GM12878 (cell line): ENCODE data around the gene AMY1A. TPM values are rescaled to one million over a fixed set of nuclear protein-coding genes. Genes with fewer than 3 reads are reported as not detected.
"Not testable (repeated sequence)": the region's sequence is repeated elsewhere in the genome, so short reads cannot be mapped to it uniquely, and the experiment has no call there.

ENCODE experiments used
- ATAC-seq: fragments of 200-7000 bp; cut with Tn5 transposase; 3 replicates; pipeline ENCODE4 v1.9.1; 2020; ENCODE audit warnings: mild to moderate bottlenecking, moderate library complexity
- BruUV-seq: library from RNA; stranded (reverse); fragments of 400-500 nt; replicated peaks from 2 replicates; lab custom pipeline; 2021; lab: Mats Ljungman, UMichigan
- CTCF ChIA-PET: fragments of 300-600 bp; sonication (Branson Sonifier 250); formaldehyde crosslinking; extraction: SDS; loops from one replicate; lab custom pipeline; 2021; ENCODE audit warnings: inconsistent platforms; lab: Yijun Ruan, JAX
- POLR2A ChIA-PET: fragments of 350-600 bp; formaldehyde crosslinking; extraction: SDS; loops from one replicate; lab custom pipeline; 2021; ENCODE audit warnings: inconsistent platforms; lab: Charles Lee
- RAD21 ChIA-PET: fragments of 300-600 bp; sonication (Branson Sonifier 250); formaldehyde crosslinking; loops from one replicate; lab custom pipeline; 2023; ENCODE audit warnings: antibody characterized with exemption; ENCODE audit not compliant: unreplicated experiment; lab: Charles Lee
- SMC1A ChIA-PET: fragments of 300-600 bp; sonication (Branson Sonifier 250); formaldehyde crosslinking; loops from one replicate; lab custom pipeline; 2023; ENCODE audit not compliant: unreplicated experiment, uncharacterized antibody; lab: Charles Lee
- DNase-seq: peaks from one replicate; pipeline ENCODE4 v3.0.0-alpha.2; 2011; ENCODE audit warnings: low read depth, low spot score
- FAIRE-seq: peaks from 3 replicates; lab custom pipeline; 2011; peaks lifted over from hg19 to GRCh38; lab: Jason Lieb, UNC
- H2AFZ ChIP-seq: 2 replicates; pipeline ENCODE4 v1.6.0; 2011; ENCODE audit warnings: low read depth, low read length, control low read depth; ENCODE audit not compliant: control insufficient read depth
- H3K27ac ChIP-seq: 2 replicates; pipeline ENCODE4 v1.5.1; 2011; ENCODE audit warnings: control low read depth; ENCODE audit not compliant: control insufficient read depth, insufficient read depth
- H3K27me3 ChIP-seq, 2 experiments: replicated peaks in 1 of 2; 2 replicates each; pipeline versions ENCODE4 v1.6.0 to v1.6.1; 2011; ENCODE audit warnings: low read length in 1 of 2; ENCODE audit not compliant: control insufficient read depth in 2 of 2, insufficient read depth in 2 of 2
- H3K36me3 ChIP-seq, 2 experiments: 2 replicates each; pipeline ENCODE4 v1.5.1; 2011; ENCODE audit warnings: low read length in 1 of 2; ENCODE audit not compliant: control insufficient read depth in 2 of 2, insufficient read depth in 2 of 2
- H3K4me1 ChIP-seq: 2 replicates; pipeline ENCODE4 v1.6.1; 2011; ENCODE audit warnings: mild to moderate bottlenecking, low read length, moderate library complexity, mixed read lengths; ENCODE audit not compliant: control insufficient read depth, insufficient read depth
- H3K4me2 ChIP-seq: 2 replicates; pipeline ENCODE4 v1.6.0; 2011; ENCODE audit warnings: control low read depth; ENCODE audit not compliant: control insufficient read depth, insufficient read depth
- H3K4me3 ChIP-seq: fragments of 200-600 bp; sonication (generic); 2 replicates; pipeline ENCODE4 v1.5.1; 2016
- H3K79me2 ChIP-seq: 2 replicates; pipeline ENCODE4 v1.6.0; 2011; ENCODE audit warnings: low read length; ENCODE audit not compliant: control insufficient read depth, insufficient read depth
- H3K9ac ChIP-seq: 2 replicates; pipeline ENCODE4 v1.8.0; 2011; ENCODE audit warnings: low read length, control low read depth, mixed read lengths; ENCODE audit not compliant: control insufficient read depth, insufficient read depth
- H3K9me3 ChIP-seq: replicated peaks from 3 replicates; pipeline ENCODE4 v1.5.1; 2011; ENCODE audit warnings: mild to moderate bottlenecking, low read length; ENCODE audit not compliant: control insufficient read depth, insufficient read depth
- H4K20me1 ChIP-seq: 2 replicates; pipeline ENCODE4 v1.6.0; 2011; ENCODE audit not compliant: control insufficient read depth, insufficient read depth
- WGBS: methylation state at CpG from one replicate; pipeline ENCODE4 v1.1.6; 2016; ENCODE audit warnings: low lambda C conversion rate; ENCODE audit not compliant: insufficient replicate concordance, insufficient coverage; ENCODE audit errors: missing lambda C conversion rate; 5-methylcytosine and 5-hydroxymethylcytosine counted together
- in situ Hi-C: fragments of 300-500 bp; cut with MboI; formaldehyde crosslinking; loops from 9 replicates; pipeline ENCODE4 v1.14.3; 2018; ENCODE audit warnings: mixed read lengths
- intact Hi-C: fragments of 100-400 bp; cut with micrococcal nuclease; formaldehyde crosslinking; loops from one replicate; pipeline ENCODE4 v1.14.2; 2022; ENCODE audit not compliant: unreplicated experiment
- polyA plus RNA-seq, 11 experiments: library from polyadenylated mRNA; depleted of rRNA in 4 of 11; unstranded in 6 of 11; stranded (reverse) in 5 of 11; fragments of >200 nt; fragmentation: Nextera tagmentation in 4 of 11; fragmentation: Illumina TruSeq in 1 of 11; extraction: Ambion mirVana in 4 of 11; extraction: Trizol in 1 of 11; gene quantifications; 1 replicate in 1 of 11; 2 replicates in 10 of 11; pipeline versions ENCODE4 v1.2.1 to v1.2.3, GENCODE V29; 2011 to 2016; ENCODE audit warnings: inconsistent platforms in 2 of 11, missing spikeins in 2 of 11, low read depth in 1 of 11
- total RNA-seq, 4 experiments: library from RNA; depleted of rRNA in 3 of 4; stranded (reverse); fragments of >200 nt in 3 of 4; fragmentation: Illumina TruSeq in 1 of 4; extraction: Trizol in 1 of 4; gene quantifications; 2 replicates each; pipeline versions ENCODE4 v1.2.1 to v1.2.3, GENCODE V29; 2013 to 2021

The AMY1A gene
- total and polyA plus RNA-seq, 10 of the 15 experiments (the other 5 are each of a cell fraction or from before 2014, with no cell fraction given): 0.08 TPM; not detected in 9

DNA sequence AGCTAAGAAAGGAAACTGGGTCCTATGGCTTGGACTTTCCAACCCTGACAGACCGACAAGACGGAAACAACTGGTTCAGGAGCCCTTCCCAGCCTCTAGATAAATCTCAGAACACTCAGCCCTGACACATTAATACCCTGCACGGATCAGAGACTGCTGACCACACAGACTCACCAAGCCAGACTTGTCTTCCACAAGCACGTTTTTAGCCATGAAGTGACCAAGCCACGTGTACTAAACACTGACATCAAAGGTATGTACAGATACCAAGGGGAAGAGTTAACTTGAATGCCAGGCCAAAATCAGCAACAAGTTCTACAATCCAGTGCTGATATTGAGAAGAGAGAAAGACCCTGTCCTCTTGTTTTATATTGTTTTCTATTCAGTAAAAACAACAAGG lies 40.5 kb downstream of the AMY1A start, which contains the start of gene AMY1B:
Gene AMY1B, minus strand, starts transcription at position 101 of the 400 bp plus-strand sequence. CDS start 571 bp downstream, outside the sequence.
- WGBS: no CpG with 5 or more reads among the region's 5 CpGs
- H3K9ac ChIP-seq, H3K4me1 ChIP-seq, H3K27ac ChIP-seq, FAIRE-seq, H3K9me3 ChIP-seq, DNase-seq, H3K79me2 ChIP-seq, CTCF ChIA-PET, intact Hi-C loops, H3K27me3 ChIP-seq, H3K36me3 ChIP-seq, RAD21 ChIA-PET, H2AFZ ChIP-seq, in situ Hi-C loops, SMC1A ChIA-PET, ATAC-seq, H4K20me1 ChIP-seq, BruUV-seq, H3K4me2 ChIP-seq, POLR2A ChIA-PET, H3K4me3 ChIP-seq: not testable (repeated sequence)

- CTCF ChIA-PET: not testable (repeated sequence)
These were observed 41.9 kb downstream of the AMY1A start for GRCh38 chr1:103697430-103697829.

GRCh38 chr1:103700669-103701068 lies 45.1 kb downstream of the AMY1A start:
- intact Hi-C loops, H3K79me2 ChIP-seq, H3K27ac ChIP-seq, H3K4me2 ChIP-seq, RAD21 ChIA-PET, in situ Hi-C loops, CTCF ChIA-PET, H3K4me1 ChIP-seq, H3K27me3 ChIP-seq, FAIRE-seq, ATAC-seq, H3K9ac ChIP-seq, SMC1A ChIA-PET, DNase-seq, H3K4me3 ChIP-seq, H4K20me1 ChIP-seq, BruUV-seq, H3K36me3 ChIP-seq, POLR2A ChIA-PET, H2AFZ ChIP-seq, H3K9me3 ChIP-seq: not testable (repeated sequence)
- no CpG with 5 or more reads among the region's 4 CpGs for WGBS

More at GRCh38 chr1:103697430-103697829, 41.9 kb downstream of the AMY1A start:
- H3K4me2 ChIP-seq, H3K9me3 ChIP-seq, BruUV-seq, RAD21 ChIA-PET, intact Hi-C loops, H3K27me3 ChIP-seq, FAIRE-seq, SMC1A ChIA-PET, H3K36me3 ChIP-seq, H3K4me1 ChIP-seq, H4K20me1 ChIP-seq, in situ Hi-C loops, H2AFZ ChIP-seq, DNase-seq, ATAC-seq, H3K4me3 ChIP-seq, H3K9ac ChIP-seq, H3K27ac ChIP-seq, POLR2A ChIA-PET, H3K79me2 ChIP-seq: not testable (repeated sequence)
- WGBS: no CpG with 5 or more reads among the region's 6 CpGs

- FAIRE-seq, H3K4me2 ChIP-seq, H3K4me1 ChIP-seq, H4K20me1 ChIP-seq, ATAC-seq, H3K9me3 ChIP-seq, H2AFZ ChIP-seq, H3K27ac ChIP-seq, H3K9ac ChIP-seq, POLR2A ChIA-PET, H3K27me3 ChIP-seq, in situ Hi-C loops, H3K36me3 ChIP-seq, BruUV-seq, H3K79me2 ChIP-seq, DNase-seq, intact Hi-C loops, RAD21 ChIA-PET, CTCF ChIA-PET, H3K4me3 ChIP-seq, SMC1A ChIA-PET: not testable (repeated sequence)
- WGBS: no CpG with 5 or more reads among the region's 4 CpGs
These were observed 45.7 kb downstream of the AMY1A start for GRCh38 chr1:103701256-103701655.
